GM13977 (cell line): ENCODE measurements around the gene BAZ1B.
"Not testable (repeated sequence)": the region's sequence is repeated elsewhere in the genome, so short reads cannot be mapped to it uniquely, and the experiment has no call there.

Experiments
- DNase-seq: peaks from one replicate; pipeline ENCODE4 v3.0.0; 2012; ENCODE audit warnings: low spot score
- in situ Hi-C: fragments of 300-500 bp; cut with MboI; formaldehyde crosslinking; loops from one replicate; pipeline ENCODE4 v1.12.0; 2022; ENCODE audit warnings: low sequenced_read_pairs, low pct_unique_long_range_greater_than_20kb, mixed read lengths, inconsistent platforms; ENCODE audit not compliant: unreplicated experiment
- TF ChIP-seq, protein P1 (sequence below): IDR thresholded peaks from 2 replicates; pipeline ENCODE4 v1.5.1; 2012; ENCODE audit warnings: mild to moderate bottlenecking, control low read depth; ENCODE audit not compliant: insufficient read depth; ENCODE audit errors: extremely low read depth, missing control alignments

Gene BAZ1B

DNA sequence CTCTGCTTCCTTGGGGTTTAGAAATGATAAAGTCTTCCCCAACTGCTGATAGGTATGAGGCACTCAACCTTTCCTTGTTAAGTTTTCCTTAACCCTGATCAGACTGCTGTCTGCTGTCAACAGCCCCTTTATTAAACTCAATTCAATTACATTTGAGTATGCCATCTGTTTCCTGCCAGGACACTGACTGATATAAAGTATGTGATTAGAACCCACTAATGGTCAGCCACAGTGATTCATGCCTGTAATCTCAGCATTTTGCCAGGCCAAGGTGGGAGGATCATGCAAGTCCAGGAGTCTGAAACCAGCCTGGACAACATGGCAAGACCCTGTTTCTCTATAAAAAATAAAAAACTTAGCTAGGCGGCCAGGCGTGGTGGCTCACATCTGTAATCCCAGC, 18.1 kb downstream of the BAZ1B start:
- no peak for DNase-seq
- in situ Hi-C loops, result no loop called here
- TF ChIP-seq, protein P1, sequence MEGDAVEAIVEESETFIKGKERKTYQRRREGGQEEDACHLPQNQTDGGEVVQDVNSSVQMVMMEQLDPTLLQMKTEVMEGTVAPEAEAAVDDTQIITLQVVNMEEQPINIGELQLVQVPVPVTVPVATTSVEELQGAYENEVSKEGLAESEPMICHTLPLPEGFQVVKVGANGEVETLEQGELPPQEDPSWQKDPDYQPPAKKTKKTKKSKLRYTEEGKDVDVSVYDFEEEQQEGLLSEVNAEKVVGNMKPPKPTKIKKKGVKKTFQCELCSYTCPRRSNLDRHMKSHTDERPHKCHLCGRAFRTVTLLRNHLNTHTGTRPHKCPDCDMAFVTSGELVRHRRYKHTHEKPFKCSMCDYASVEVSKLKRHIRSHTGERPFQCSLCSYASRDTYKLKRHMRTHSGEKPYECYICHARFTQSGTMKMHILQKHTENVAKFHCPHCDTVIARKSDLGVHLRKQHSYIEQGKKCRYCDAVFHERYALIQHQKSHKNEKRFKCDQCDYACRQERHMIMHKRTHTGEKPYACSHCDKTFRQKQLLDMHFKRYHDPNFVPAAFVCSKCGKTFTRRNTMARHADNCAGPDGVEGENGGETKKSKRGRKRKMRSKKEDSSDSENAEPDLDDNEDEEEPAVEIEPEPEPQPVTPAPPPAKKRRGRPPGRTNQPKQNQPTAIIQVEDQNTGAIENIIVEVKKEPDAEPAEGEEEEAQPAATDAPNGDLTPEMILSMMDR, result no peak

DNA sequence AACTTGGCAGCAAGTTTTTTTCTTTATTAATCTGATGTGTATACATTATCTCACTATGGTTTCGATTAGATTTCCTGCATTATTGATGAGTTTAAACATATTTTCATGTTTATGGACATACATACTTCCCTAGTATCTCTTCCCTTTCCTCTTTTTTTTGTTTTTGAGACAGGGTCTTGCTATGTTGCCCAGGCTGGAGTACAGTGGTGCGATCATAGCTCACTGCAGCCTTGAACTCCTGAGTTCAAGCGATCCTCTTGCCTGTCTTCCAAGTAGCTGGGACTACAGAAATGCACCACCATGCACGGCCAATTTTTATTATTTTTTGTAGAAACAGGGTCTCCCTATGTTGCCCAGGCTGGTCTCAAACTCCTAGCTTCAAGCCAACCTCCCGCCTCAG, 18.9 kb downstream of the BAZ1B start:
- no peak for DNase-seq
- TF ChIP-seq, protein P1, result no peak
- in situ Hi-C loops, result no loop called here

DNA sequence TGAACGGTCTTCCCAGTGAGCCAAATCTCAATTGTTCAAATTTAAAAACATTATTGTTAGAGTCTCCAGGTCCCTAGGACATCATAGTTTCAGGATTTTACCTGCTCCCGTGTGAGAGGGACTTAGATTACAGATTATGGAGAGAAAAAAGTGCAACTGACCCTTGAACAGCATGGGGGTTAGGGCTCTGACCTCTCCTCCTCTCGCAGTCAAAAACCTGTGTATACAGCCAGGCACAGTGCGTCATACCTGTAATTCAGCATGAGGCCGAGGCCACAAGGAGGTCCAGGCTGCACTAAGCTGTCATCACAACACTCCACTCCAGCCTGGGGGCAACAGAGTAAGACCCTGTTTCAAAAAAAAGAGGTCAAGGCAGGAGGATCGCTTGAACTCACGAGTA, 25.5 kb downstream of the BAZ1B start:
- DNase-seq, result no peak
- in situ Hi-C loops, result no loop called here
- TF ChIP-seq, protein P1, result no peak

DNA sequence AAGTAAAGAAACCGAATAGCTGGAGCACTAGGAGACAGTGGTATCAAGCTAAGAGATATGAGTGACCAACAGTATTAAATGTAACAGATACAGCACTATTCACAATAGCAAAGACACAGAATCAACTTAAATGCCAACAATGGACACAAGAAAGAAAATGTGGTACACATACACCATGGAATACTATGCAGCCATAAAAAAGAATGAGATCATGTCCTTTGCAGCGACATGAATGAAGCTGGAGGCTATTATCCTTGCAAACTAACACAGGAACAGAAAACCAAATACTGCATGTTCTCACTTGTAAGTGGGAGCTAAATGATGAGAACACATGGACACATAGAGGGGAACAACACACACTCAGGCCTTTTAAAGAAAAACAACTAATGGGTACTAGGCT, 26.6 kb downstream of the BAZ1B start:
- in situ Hi-C loops, result not testable (repeated sequence)

DNA sequence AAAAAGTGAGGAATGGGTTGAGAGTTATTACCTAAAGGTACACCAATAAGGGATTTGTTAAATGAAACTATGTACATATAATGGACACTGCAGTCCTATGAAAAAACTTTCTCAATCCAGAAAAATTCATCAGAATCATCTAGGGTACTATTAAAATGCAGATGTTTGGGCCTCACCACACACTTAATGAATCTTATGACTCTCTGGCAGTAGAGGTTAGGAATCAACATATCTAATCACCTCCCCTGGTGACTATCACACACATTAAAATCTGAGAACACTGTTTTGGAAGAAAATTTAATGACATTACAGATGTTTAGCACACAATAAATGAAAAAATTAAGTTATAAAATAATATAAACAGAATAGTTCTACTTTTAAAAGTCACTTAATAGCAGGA, 32.1 kb downstream of the BAZ1B start:
- in situ Hi-C loops, result no loop called here
- TF ChIP-seq, protein P1, result no peak
- no peak for DNase-seq

More for the DNA sequence above, 26.6 kb downstream of the BAZ1B start:
- DNase-seq, result not testable (repeated sequence)

DNA sequence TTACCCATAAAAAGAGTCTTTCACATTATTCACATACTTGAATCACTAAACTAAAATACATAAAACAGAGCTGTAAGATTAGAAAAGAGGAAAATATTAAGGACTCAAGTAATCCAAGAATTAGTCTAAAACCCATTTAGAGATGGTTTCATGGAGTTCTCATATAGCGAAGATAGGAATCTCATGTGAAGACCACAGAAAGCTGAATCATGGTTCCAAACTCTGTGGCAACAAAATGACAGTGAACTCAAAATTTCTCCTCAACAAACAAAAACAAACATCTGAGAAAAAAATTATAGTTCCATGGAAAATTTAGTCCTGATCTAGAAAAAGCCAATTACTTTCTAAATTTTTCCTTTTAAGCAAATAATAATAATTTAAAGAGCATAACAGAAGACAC, 34.6 kb downstream of the BAZ1B start:
- in situ Hi-C loops, result no loop called here
- no peak for DNase-seq

DNA sequence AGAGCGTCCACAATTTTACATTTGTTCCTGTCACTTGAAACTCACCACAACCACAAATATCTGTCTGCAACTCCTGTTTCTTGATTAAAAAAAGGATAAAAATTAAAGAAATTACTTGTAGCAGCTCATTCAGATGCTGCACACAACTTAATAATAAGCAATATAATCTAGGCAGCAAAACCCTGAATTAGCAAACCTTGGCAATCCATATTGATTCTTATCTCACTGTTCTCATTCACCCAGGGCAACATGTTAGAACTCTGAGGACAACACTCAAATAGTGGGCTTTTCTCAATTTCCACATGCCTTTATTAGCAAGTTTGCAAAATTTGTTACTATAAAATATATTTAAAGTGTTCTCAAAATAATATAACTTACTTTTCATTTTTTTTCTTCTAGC, 38.9 kb downstream of the BAZ1B start:
- TF ChIP-seq, protein P1, result no peak
- in situ Hi-C loops, result no loop called here
- DNase-seq, result no peak

More for the DNA sequence above, 34.6 kb downstream of the BAZ1B start:
- TF ChIP-seq, protein P1, result no peak
